GM18511 (cell line): ENCODE measurements around the gene GGA1.
"Not testable (repeated sequence)": the region's sequence is repeated elsewhere in the genome, so short reads cannot be mapped to it uniquely, and the experiment has no call there.

Experiments used
- ATAC-seq: cut with Tn5 transposase; IDR thresholded peaks from one replicate; pipeline ENCODE4 v1.9.1; 2021; ENCODE audit warnings: mild to moderate bottlenecking, moderate library complexity; ENCODE audit not compliant: unreplicated experiment

GGA1 gene

DNA sequence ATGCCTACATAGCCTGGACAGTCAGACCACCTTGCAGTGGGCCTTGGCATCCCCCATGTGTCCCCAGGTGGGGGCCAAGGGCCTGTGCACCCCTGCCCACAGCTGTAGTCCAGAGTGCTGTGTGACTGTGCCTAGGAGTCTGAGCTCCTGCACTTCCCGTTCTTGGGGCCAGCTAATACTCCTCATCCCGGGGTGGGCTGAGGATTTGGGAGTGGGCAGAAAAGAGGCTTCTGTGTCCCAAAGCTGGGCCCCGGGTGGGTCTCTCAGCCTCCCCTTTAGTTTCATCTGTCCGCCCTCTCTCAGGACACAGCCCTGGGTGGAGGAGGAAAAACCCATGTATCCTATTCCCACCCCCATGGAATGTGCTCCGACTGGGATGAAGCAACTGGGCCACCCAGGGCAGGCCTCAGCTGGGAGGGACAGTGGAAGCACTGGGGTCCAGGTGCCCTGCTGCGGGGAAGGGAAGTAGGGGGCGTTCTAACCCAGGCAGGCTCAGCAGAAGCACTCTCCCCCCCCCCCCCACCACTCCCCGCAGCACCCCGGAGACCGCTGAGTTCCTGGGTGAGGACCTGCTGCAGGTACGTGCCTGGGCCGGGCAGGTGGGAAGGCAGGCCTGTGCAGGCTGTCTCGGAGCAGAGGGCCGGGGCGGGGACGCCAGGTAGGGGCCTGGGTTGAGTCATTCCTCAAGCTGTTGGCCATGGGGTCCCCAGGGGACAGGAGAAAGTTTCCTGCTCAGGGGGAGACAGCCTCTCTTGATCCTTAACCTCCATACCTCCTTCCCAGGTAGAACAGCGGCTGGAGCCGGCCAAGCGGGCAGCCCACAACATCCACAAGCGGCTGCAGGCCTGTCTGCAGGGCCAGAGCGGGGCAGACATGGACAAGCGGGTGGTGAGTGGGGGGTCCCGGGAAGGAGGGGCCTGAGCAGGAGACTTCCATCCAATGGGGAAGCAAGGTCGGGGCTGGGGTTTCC lies 32.2 kb downstream of the GGA1 start:
- ATAC-seq: no peak

DNA sequence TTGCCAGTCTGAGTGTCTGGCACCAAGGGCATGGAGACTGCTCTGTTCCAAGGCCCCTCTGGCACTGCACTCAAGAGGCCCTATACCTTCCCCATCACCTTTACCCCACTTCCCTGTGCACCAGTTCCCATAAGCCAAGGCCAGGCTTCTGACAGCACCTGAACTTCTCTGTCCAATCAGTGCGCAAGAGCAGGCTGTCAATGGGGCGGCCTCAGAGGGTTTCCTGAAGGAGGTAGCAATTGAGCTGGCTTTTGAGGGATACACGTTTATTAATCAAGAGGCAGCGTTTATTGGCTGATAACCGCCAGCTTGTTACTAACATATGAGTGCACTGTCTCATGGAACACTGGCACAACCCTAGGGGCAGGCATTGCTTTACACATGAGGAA lies 32.9 kb downstream of the GGA1 start:
- ATAC-seq: no peak

DNA sequence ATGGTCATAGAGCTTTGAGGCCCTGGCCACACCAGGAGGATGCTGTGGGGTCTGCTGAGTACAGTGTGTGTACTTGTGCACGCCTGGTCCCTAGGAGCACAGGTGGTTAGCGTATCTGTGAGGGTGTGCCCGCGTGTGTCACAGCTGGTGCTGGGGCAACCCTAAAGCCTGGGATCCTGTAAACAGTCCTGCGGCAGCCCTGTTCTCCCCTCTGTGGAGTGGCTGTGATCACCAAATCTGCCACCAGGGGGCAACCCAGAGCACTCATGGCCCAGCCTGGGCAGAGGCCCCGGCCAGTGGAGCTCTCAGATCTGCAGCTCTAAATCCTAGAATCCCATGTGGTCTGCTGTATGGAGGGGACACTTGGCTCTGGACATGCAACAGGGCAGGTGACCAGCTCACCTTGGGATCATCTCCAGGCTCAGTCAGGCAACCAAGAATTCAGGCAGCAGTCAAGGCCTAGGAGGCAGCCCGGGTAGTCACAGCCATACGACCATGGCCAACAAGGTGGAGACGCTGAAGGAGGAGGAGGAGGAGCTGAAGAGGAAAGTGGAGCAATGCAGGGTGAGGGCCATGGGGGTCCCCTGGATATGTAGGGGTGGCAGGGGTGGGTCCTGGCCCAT lies 34.7 kb downstream of the GGA1 start:
- ATAC-seq: no peak

DNA sequence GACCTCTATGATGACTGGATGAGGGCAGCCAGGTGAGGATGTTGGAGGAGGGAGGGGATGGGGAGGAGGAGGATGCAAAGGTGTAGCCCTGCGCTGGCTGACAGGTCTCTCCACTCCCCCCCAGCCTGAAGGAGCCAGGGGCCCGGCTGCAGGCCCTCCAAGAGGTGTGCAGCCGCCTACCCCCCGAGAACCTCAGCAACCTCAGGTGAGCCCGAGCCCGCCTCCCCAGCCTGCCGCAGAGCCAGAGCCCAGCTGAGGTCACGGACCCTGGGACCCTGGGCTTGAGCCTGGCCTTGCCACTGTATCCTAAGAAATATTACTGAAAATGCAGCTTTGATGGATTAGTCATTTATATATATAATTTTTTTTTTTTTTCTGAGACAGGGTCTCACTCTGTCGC lies 38.7 kb downstream of the GGA1 start:
- ATAC-seq: no peak

DNA sequence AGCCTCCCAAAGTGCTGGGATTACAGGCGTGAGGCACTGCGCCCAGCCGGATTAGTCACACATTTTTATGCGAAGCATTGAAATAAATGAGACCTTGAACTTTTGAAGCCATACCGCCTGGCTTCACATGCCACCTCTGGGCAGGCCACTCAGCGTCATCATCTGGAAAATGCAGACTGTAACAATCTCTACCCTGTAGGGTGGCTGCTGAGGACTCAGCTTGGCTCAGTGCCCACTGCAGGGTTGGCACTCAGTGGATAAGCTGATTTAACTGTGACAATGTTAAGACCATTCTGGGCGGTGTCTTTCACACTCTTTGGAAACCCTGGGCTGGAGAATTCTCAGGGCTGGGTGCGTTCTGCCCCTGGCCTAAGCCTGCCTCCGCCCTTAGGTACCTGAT lies 39.3 kb downstream of the GGA1 start:
- ATAC-seq: no peak

DNA sequence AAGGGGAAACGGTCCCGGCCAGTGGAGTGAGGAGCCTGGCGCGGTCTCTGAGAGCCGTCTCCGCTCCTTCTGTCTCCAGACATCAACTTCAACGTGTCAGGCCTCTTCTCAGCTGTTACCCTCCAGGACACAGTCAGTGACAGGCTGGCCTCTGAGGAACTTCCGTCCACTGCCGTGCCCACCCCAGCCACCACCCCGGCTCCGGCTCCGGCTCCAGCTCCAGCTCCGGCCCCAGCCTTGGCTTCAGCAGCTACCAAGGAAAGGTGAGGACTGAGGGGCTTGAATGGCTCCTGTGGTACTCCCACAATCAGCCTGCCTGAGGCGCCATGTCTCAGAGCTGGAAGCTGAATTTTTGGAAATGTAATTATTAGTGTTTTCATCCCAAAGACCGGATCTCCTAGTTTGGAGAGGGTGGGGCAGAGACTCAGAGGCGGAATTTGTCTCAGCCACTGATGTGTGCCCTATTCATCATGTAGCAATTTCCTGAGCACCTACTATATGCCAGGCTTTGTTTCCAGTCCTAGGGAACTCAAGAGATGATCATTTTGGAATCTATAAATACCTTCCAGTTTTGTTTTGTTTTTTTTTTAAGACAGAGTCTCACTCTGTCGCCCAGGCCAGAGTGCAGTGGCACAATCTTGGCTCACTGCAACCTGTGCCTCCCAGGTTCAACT lies 42.0 kb downstream of the GGA1 start:
- no peak for ATAC-seq

DNA sequence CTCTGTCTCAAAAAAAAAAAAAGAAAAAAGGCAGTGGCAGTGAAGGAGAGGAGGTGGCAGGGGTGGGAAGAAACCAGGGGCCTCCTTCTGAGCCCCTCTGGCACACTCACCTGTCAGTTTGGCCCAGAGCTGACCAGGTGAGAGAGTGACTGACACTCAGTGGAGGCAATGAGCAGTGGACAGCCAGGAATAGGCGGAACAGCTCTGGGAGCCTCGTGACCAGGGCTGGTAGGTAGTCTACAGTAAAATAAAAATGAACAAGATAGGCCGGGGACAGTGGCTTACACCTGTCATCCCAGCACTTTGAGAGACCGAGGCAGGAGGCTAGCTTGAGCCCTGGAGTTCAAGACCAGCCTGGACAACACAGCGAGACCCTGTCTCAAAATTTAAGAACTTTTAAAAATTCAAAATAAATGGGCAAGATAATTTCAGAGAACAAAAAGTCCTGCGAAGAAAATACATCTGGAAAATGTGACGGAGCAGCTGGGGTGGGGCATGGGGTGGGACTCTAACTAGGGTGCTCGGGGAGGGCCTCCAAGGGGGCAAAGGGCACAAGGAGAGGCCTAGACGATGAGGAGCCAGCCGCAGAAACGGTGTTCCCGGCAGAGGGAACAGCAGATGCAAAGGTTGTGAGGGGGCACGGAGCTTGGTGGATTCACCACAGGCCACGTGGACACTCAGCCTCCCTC lies 46.1 kb downstream of the GGA1 start:
- ATAC-seq: no peak

DNA sequence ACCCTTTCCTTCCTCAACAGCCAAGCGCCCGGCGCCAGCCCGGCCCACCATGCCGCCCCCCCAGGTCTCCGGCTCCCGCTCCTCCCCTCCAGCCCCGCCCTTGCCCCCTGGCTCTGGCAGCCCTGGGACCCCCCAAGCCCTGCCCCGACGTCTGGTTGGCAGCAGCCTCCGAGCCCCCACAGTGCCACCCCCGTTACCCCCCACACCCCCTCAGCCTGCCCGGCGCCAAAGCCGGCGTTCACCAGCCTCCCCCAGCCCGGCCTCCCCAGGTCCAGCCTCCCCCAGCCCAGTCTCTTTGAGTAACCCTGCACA lies 46.6 kb downstream of the GGA1 start:
- ATAC-seq: no peak

DNA sequence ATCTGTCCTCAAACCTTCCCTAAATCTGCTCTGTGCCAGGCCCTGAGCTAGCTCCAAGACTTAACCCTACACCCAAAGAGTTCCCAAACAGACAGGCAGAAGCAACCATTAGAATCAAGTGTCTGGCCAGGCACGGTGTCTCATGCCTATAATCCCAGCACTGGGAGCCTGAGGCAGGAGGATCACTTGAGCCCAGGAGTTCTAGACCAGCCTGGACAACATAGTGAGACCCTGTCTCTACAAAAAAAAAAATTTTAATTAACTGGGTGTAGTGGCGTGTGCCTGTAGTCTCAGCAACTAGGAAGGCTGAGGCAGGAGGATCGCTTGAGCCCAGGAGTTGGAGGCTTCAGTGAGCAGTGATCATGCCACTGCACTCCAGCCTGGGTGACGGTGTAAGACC lies 47.9 kb downstream of the GGA1 start:
- ATAC-seq: not testable (repeated sequence)

DNA sequence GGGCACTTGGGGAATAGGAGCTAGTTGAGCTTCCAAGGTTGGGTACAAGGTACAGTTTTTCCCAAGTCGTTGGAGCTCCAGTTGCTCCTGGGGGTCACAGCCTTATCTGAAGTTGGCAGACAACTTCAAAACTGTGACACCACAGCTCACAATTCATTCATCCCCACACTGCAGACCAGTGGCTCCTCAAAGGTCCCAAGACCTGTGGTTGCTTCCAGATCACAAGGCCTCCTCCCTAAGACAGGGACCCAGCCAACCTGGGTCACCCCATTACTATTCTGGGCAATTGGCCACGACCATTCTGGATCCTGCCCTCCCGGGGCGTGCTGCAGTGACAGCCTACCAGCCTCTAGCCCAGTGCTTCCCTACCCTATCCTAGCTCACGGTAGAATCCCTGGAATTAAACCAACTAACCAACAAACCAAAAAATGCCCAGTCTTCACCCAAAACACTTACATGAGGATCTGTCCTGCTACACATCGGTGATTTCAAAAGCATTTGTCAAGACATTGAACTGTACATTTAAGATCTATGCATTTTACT lies 49.0 kb downstream of the GGA1 start:
- no peak for ATAC-seq

DNA sequence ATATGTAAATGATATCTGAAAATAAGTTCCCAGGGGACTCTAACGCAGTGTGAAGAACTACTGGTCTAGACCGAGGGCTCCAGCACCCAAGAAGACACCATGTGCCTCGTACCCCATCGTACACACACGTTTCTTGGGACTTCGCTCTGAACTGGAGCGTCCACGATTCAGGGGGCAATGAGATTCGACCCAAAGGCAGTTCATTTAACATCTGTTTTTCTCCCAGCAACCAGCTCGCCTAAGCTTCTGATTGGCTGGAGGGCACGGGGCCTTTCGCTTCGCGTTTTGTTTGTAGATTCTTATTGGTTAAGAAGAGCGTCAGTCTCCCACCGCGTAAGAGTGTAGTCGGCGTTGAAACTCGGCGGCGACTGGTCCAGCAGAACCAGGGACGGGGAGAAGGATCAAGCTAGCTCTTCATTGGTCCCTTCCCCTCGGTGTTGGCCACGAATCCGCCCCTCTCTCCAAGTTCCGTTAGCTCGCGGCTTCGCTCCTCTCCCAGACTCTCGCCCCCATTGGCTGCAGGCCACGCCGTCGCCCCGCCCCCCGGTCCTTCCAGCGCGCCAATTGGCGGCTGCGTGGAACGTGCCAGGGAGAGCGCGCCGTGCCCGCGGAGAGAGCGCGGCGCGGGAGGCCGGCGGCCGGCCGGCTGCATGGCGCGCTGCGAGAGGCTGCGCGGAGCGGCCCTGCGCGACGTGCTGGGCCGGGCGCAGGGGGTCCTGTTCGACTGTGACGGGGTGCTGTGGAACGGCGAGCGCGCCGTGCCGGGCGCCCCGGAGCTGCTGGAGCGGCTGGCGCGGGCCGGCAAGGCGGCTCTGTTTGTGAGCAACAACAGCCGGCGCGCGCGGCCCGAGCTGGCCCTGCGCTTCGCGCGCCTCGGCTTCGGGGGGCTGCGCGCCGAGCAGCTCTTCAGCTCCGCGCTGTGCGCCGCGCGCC lies 49.8 kb downstream of the GGA1 start, which contains the start of gene PDXP:
Gene PDXP (plus strand): TSS at position 591 of the 933 bp plus-strand sequence. CDS start 60 bp downstream, at position 651.
- ATAC-seq: peak; percentile 89

DNA sequence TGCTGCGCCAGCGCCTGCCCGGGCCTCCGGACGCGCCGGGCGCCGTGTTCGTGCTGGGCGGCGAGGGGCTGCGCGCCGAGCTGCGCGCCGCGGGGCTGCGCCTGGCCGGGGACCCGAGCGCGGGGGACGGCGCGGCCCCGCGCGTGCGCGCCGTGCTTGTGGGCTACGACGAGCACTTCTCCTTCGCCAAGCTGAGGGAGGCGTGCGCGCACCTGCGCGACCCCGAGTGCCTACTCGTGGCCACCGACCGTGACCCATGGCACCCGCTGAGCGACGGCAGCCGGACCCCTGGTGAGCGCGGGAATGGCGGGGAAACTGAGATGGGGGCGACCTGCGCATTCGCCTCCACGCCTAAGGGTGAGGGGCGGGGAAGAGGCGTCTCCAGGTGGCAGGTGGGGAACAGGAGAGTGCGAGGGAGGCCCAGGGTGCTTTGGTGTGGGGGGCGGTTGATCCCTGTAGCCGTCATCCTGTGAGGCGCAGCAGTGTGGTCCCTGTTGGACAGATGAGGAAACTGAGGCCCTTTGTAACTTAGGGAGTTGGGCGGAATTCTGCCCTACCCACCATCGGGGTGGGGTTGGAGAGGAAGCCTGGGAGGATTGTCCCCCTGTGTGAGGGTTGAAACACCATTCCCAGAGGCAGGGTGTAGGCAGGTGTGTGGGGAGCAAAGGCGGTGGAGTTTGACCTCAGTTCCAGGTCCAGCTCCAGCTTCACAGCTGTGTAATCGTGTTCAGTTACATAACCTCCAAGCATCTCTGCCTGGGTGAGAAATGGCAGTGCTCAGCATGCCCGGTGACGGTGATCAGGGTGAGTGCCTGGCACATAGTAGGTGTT lies 50.6 kb downstream of the GGA1 start:
- peak; percentile 10 for ATAC-seq

DNA sequence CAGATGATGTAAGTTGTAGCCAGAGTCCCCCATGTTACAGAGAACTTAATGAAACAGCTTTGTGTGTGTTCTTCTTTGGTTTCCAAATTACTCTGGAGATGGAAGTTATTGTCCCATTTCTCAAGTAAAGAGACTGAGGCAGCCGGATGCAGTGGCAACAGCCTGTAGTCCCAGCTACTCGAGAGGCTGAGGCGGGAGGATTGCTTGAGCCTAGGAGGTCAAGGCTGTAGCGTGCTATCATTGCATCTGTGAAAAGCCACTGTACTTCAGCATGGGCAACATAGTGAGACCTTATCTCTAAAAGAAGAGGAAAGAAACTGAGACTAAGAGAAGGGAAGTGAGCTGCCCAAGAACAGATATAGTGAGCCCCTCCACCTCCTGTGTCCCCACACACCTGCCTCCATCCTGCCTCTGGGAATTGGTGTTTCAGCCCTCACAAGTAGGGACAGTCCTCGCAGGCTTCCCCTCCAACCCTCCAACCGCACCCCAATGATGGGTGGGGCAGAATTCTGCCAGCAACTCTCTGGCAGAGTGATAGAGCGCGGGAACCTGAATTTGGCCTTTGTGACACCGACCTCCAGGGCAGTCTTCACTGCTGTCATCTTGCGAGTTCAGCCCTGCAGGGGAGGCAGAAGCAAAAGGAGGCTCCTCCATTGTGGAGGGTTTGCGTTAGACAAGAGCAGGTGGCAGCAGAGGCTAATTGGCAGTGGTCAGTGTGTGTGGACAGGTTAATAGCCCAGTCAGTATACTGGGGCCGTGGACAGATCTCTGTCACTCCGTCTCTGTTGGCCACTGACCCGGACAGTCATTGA lies 51.5 kb downstream of the GGA1 start:
- no peak for ATAC-seq

DNA sequence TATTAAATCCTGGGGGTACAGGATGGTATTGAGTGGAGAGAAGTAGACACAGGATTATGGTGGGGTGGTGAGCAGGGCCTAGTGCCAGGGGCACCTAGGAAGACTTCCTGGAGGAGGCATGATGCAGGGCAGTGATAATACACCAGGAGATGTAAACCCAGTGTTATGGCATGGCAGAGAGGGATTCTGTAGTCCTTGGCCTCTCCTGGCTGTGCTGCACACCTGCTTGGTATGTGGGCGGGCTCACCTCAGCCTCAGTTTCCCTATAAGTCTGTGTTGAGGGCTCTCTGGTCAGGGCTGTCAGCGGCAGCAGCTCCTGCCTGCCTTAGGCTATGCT lies 52.0 kb downstream of the GGA1 start:
- no peak for ATAC-seq

DNA sequence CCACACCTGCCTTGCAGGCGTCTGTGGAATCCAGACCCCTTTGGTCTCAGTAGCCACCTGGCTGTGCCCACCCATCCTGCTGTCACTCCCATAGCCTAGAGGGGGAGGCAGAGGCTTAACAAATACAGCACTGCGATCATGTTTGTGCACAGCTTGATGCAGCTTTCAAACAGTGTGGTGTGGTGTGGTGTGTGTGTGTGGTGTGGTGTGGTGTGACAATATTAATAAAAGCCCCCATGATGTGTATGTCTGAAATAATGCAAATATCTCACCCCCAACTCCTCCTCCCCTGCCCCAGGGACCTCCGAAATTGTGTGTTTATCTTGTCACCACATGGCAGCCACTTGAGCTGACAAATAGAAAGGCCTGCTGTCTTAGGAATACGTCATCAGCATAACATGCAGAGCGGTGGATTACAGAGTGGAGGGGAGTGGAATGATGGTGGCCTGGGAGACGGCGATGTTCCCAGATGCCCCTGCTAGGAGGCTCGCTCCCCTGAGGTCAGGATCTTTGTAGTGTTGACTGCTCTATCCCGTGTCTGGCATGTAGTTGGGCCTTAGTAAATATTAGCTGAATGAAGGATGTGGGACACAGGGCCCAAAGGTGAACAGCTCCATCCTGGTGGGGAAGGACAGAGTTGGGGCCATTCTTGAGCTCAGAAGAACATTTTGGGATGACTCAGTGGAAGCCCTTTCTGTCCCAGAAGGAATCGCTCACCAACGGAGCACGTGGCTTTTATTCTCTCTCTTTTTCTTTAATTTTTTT lies 52.7 kb downstream of the GGA1 start:
- ATAC-seq: no peak

DNA sequence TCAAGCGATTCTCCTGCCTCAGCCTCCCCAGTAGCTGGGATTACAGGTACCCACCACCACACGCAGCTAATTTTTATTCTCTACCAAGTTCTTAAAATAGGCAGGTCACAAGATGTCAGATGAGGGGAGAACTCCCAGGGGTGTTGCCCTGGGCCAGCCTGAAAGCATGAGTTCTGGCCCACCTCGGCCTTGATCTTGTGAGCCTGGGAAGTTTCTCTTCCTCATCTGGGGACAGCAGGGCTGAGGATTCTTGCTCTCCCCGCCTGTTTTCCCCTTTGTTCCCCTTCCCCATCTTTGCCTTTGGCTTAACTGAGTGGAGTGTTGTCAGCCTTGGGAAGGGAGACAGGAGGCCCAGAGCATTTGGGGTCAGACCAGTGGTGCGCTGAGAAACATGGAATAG lies 53.4 kb downstream of the GGA1 start:
- no peak for ATAC-seq

DNA sequence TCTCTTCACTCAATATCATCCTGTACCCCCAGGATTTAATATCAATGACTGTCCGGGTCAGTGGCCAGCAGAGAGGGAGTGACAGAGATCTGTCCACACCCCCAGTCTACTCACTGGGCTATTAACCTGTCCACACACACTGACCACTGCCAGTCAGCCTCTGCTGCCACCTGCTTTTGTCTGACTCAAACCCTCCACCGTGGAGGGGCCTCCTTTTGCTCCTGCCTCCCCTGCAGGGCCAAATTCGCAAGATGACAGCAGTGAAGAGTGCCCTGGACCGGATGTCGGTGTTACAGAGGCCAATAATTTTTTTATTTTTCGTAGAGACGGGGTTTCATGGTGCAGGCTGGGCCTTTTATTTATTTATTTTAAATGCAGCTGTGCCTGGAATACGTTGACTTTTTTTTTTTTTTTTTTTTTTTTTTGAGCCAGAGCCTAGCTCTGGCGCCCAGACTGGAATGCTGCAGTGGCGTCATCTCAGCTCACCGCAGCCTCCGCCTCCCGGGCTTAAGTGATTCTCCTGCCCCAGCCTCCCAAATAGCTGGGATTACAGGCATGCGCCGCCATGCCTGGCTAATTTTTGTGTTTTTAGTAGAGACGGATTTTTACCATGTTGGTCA lies 55.0 kb downstream of the GGA1 start:
- no peak for ATAC-seq
